Gastrocnemius medialis (tissue), 4 donors: Measurements from ENCODE around the gene DMRT1. TPM values are rescaled to one million over a fixed set of nuclear protein-coding genes. Genes with fewer than 3 reads are reported as not detected.
A peak's percentile ranks its signal among the peaks of the same experiment; 100 is the strongest.

Experiments
- ATAC-seq, 2 donors: fragments of 150-250 bp; one replicate each; pipeline ENCODE4 v1.9.1; 2016
- DNase-seq, 2 donors: peaks; one replicate each; pipeline ENCODE4 v3.0.0-alpha.2; 2019
- H3K27ac ChIP-seq, 4 donors: fragments of 200-600 bp; sonication (generic); 1 replicate in 1 of 4; 2 replicates in 3 of 4; pipeline ENCODE4 v1.5.1; 2016 to 2018; ENCODE audit warnings: mild to moderate bottlenecking in 2 of 4, moderate library complexity in 1 of 4
- H3K27me3 ChIP-seq, 3 donors: fragments of 200-600 bp; sonication (generic) in 2 of 3; 1 replicate in 1 of 3; 2 replicates in 2 of 3; pipeline versions ENCODE4 v1.5.1 to v1.6.0; 2016 to 2019; ENCODE audit warnings: mild to moderate bottlenecking in 1 of 3, moderate library complexity in 1 of 3
- H3K36me3 ChIP-seq, 2 donors: fragments of 200-600 bp; sonication (generic) in 1 of 2; one replicate each; pipeline ENCODE4 v1.5.1; 2017 to 2018
- H3K4me1 ChIP-seq, 2 donors: fragments of 200-600 bp; sonication (generic) in 1 of 2; one replicate each; pipeline ENCODE4 v1.5.1; 2016 to 2017; ENCODE audit warnings: mild to moderate bottlenecking in 2 of 2
- H3K4me3 ChIP-seq, 4 donors: fragments of 200-600 bp; sonication (generic) in 3 of 4; 1 replicate in 1 of 4; 2 replicates in 3 of 4; pipeline ENCODE4 v1.5.1; 2016 to 2019; ENCODE audit warnings: mild to moderate bottlenecking in 2 of 4
- H3K9me3 ChIP-seq, 3 donors: fragments of 200-600 bp; sonication (generic) in 2 of 3; 1 replicate in 1 of 3; 2 replicates in 2 of 3; pipeline ENCODE4 v1.5.1; 2016 to 2019
- POLR2A ChIP-seq, 2 donors: fragments of 450-650 bp; IDR thresholded peaks; one replicate each; pipeline ENCODE4 v1.6.1; 2017; ENCODE audit warnings: antibody characterized with exemption in 2 of 2, mild to moderate bottlenecking in 2 of 2, moderate library complexity in 2 of 2
- in situ Hi-C, 4 donors: fragments of 200-750 bp; cut with MboI; loops; one replicate each; pipeline versions ENCODE4 v1.15.0 to v1.8.0; 2017; ENCODE audit warnings: low sequenced_read_pairs in 4 of 4
- intact Hi-C: fragments of 100-400 bp; cut with DNase I; formaldehyde crosslinking; loops from one replicate; pipeline ENCODE4 v1.15.1; 2023; ENCODE audit warnings: low total_unique reads
- total RNA-seq, 4 donors: library from RNA; depleted of rRNA; stranded (reverse); fragments of >200 nt; gene quantifications; one replicate each; pipeline versions ENCODE4 v1.1.0 to v1.2.3, GENCODE V29; 2016
- TF ChIP-seq, protein P1 (sequence below), 5 experiments: fragments of 450-650 bp in 3 of 5; fragments of 200-600 bp in 2 of 5; sonication (generic) in 2 of 5; IDR thresholded peaks in 4 of 5; conservative IDR thresholded peaks in 1 of 5; 1 replicate in 4 of 5; 2 replicates in 1 of 5; pipeline ENCODE4 v1.5.1; 2016 to 2019; ENCODE audit warnings: antibody characterized with exemption in 5 of 5, mild to moderate bottlenecking in 3 of 5, moderate library complexity in 3 of 5

The DMRT1 gene
- total RNA-seq, 4 donors from 2014 or later = 0.91 TPM; not detected in 3

DNA sequence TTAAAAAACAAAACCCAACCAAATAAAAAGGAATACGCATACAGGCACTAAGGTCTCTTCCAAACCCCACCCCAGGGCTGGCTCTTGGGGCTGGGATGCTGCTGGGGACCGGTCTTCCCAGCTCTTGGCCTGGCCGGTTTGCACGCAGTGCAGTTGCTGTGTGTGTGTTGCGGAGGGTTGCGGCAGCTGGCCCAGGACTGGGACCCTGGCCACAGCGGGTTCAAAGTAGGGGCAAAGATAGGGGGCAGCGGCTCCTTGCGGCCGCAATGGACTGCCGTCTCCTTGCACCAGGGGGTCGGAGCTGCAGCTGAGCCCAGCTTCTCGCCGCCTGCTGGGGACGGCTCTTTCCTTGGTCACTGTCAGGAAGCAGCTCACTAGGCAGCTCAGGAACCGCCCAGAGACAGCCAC, 140.0 kb downstream of the DMRT1 start:
- intact Hi-C loops = no loop called here
- H3K9me3 ChIP-seq = no peaks in the 10 kb centered on the region
- no peak for ATAC-seq
- no peak for DNase-seq
- H3K36me3 ChIP-seq = no peaks in the 10 kb centered on the region
- H3K4me3 ChIP-seq = no peak overlapping the region
- no peaks in the 10 kb centered on the region for H3K4me1 ChIP-seq
- in situ Hi-C loops = no loop called here
- H3K27ac ChIP-seq = peak overlapping the region in 2 of 4 donors; percentile 41 to 51
- no peak for TF ChIP-seq POLR2A (IDR thresholded peaks at IDR 0.05)
- TF ChIP-seq, protein P1, sequence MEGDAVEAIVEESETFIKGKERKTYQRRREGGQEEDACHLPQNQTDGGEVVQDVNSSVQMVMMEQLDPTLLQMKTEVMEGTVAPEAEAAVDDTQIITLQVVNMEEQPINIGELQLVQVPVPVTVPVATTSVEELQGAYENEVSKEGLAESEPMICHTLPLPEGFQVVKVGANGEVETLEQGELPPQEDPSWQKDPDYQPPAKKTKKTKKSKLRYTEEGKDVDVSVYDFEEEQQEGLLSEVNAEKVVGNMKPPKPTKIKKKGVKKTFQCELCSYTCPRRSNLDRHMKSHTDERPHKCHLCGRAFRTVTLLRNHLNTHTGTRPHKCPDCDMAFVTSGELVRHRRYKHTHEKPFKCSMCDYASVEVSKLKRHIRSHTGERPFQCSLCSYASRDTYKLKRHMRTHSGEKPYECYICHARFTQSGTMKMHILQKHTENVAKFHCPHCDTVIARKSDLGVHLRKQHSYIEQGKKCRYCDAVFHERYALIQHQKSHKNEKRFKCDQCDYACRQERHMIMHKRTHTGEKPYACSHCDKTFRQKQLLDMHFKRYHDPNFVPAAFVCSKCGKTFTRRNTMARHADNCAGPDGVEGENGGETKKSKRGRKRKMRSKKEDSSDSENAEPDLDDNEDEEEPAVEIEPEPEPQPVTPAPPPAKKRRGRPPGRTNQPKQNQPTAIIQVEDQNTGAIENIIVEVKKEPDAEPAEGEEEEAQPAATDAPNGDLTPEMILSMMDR (IDR thresholded peaks at IDR 0.05 in 4 of 5, conservative IDR thresholded peaks at IDR 0.05 in 1 of 5) = no peak
- peaks cover 16 to 32% (median 21%) of the 10 kb centered on the region in 3 donors for H3K27me3 ChIP-seq

DNA sequence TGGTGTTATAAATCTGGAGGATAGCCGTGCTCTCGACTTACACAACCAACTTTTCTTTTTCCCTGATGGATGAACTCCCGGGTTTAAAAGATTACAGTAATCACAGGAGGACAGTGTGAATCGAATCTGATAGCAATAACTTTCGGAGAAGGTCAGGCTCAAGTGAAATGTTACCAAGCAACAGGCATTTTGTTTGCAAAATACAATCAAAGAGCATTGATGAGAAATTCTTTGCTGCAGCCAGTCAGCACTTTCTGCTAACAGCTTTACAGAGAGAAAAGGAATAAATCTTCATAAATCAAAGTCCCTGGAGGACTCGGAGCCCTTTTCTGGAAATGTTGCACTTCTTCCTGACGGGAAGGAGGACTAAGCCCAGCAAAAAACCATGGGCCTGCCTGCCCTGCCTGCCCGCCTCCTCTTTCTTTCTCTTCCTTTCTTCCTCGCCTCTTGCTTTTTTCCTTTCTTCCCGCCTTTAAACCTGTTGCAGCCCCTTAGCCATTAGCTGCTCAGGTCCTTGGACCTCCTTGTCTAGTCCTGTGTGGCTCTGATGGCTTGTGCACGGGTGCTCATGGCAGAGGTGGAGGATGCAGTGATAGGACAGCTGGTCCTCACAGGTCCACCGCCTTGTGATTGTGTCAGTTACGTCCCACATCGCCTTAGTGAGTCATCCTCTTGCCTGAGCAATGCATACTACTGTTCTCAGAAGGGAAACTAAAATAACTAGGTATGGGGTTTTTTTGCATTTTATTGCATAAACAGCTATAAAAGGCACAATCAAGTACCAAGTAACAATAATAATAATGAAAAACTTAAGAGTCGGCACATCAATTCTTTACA, 141.1 kb downstream of the DMRT1 start:
- no peaks in the 10 kb centered on the region for H3K9me3 ChIP-seq
- no peaks in the 10 kb centered on the region for H3K36me3 ChIP-seq
- no peaks in the 10 kb centered on the region for H3K4me1 ChIP-seq
- no peak for TF ChIP-seq POLR2A (IDR thresholded peaks at IDR 0.05)
- TF ChIP-seq, protein P1 (IDR thresholded peaks at IDR 0.05 in 4 of 5, conservative IDR thresholded peaks at IDR 0.05 in 1 of 5) = no peak
- peak overlapping the region; percentile 29 to 53 (median 38) for H3K27ac ChIP-seq
- intact Hi-C loops = no loop called here
- in situ Hi-C loops = no loop called here
- H3K4me3 ChIP-seq = no peak overlapping the region
- peaks cover 12 to 27% (median 21%) of the 10 kb centered on the region in 3 donors for H3K27me3 ChIP-seq
- ATAC-seq (peak in 1 of 2 donors; percentile 36), DNase-seq (no peak)

DNA sequence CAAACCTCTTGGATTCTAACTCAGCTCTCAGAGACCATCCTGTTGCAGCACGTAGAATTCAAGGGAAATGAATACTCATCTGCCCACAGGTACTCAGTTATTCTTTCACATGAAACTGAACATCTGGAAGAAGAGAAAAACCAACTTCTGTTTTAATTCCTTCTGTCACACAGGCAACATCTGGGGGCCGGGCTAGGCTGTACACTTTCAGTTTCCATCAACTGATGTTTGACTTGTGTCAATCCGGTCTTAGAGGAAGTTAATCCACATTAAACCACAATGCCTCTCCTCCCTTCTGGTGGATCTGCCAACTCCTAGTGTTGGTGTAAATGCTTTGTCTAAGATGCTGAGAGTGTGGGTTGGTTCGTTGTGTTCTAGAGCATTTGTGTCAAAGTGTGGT, 152.5 kb downstream of the DMRT1 start:
- Histone ChIP-seq H3K27ac (no peak overlapping the region), H3K27me3 (peaks cover 0 to 5% (median 0%) of the 10 kb centered on the region in 3 donors), H3K4me1 (peaks cover 0 to under 1% of the 10 kb centered on the region in 2 donors), H3K9me3 (no peaks in the 10 kb centered on the region), H3K4me3 (no peak overlapping the region), H3K36me3 (no peaks in the 10 kb centered on the region)
- DNase-seq = no peak
- TF ChIP-seq, protein P1 (IDR thresholded peaks at IDR 0.05 in 4 of 5, conservative IDR thresholded peaks at IDR 0.05 in 1 of 5) = no peak
- TF ChIP-seq POLR2A (IDR thresholded peaks at IDR 0.05) = no peak
- intact Hi-C loops = no loop called here
- ATAC-seq = no peak
- in situ Hi-C loops = no loop called here

DNA sequence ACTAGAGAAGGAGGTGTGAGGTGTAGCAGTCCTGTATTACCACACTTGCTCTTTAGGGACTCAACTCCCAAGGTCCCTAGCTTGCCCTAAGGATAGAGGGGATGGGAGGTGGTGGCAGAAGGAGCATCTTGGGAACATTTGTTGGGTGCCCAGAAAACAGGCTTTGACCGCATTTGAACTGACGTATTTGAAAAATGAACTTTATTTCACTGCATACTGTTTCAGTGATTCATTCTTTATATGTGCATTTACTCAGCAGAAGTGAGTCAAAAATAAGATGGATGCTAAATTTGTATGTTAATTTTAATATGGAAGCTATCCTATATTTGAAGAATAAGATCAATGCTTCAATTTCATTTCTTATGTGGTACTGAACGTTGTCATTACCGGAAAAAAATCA, 153.7 kb downstream of the DMRT1 start:
- no peaks in the 10 kb centered on the region for H3K9me3 ChIP-seq
- intact Hi-C loops = no loop called here
- no peak for TF ChIP-seq POLR2A (IDR thresholded peaks at IDR 0.05)
- TF ChIP-seq, protein P1 (IDR thresholded peaks at IDR 0.05 in 4 of 5, conservative IDR thresholded peaks at IDR 0.05 in 1 of 5) = no peak
- ATAC-seq = no peak
- H3K4me1 ChIP-seq = peaks cover 0 to 3% of the 10 kb centered on the region in 2 donors
- DNase-seq = no peak
- H3K4me3 ChIP-seq = no peak overlapping the region
- in situ Hi-C loops = no loop called here
- H3K27me3 ChIP-seq = peaks cover 0 to 5% (median 0%) of the 10 kb centered on the region in 3 donors
- H3K27ac ChIP-seq = peak overlapping the region in 2 of 4 donors; percentile 43 to 58
- H3K36me3 ChIP-seq = no peaks in the 10 kb centered on the region
